ENCODE measurements around the gene RNU7-1. TPM values are rescaled to one million over a fixed set of nuclear protein-coding genes. Genes with fewer than 3 reads are reported as not detected.
A peak's percentile ranks its signal among the peaks of the same experiment; 100 is the strongest.

The RNU7-1 gene
- polyA plus RNA-seq, 3 donors from 2014 or later, result not detected

GRCh38 chr12:6963791-6964413 lies 20.3 kb downstream of the RNU7-1 start:
- Mint-ChIP-seq H3K27me3 (ENCODE audit: low read depth in 3 of 3) (peaks cover 5 to 17% (median 7%) of the 10 kb centered on the region in 3 donors), H3K4me3 (no peak overlapping the region), H3K4me1 (peaks cover 47 to 64% of the 10 kb centered on the region in 2 donors), H3K27ac (peak overlapping the region; percentile 46 to 91 (median 86)), H3K36me3 (peaks cover 15 to 39% (median 23%) of the 10 kb centered on the region in 3 donors), H3K9me3 (no peaks in the 10 kb centered on the region)
- DNase-seq, result no peak

GRCh38 chr12:6964605-6965025 lies 21.0 kb downstream of the RNU7-1 start:
- peaks cover 47 to 63% of the 10 kb centered on the region in 2 donors for H3K4me1 Mint-ChIP-seq
- peaks cover 12 to 36% (median 22%) of the 10 kb centered on the region in 3 donors for H3K36me3 Mint-ChIP-seq
- no peaks in the 10 kb centered on the region for H3K9me3 Mint-ChIP-seq
- H3K27me3 Mint-ChIP-seq (ENCODE audit: low read depth in 3 of 3), result peaks cover 2 to 14% (median 4%) of the 10 kb centered on the region in 3 donors
- no peak overlapping the region for H3K4me3 Mint-ChIP-seq
- H3K27ac Mint-ChIP-seq, result peak overlapping the region; percentile 84 to 91 (median 86)
- no peak for DNase-seq

GRCh38 chr12:6965026-6965661 lies 21.5 kb downstream of the RNU7-1 start:
- no peak overlapping the region for H3K4me3 Mint-ChIP-seq
- peak; percentile 81 to 86 (median 83) for DNase-seq
- no peaks in the 10 kb centered on the region for H3K9me3 Mint-ChIP-seq
- peak overlapping the region; percentile 84 to 91 (median 86) for H3K27ac Mint-ChIP-seq
- H3K27me3 Mint-ChIP-seq (ENCODE audit: low read depth in 3 of 3), result peaks cover 2 to 14% (median 4%) of the 10 kb centered on the region in 3 donors
- peaks cover 47 to 62% of the 10 kb centered on the region in 2 donors for H3K4me1 Mint-ChIP-seq
- H3K36me3 Mint-ChIP-seq, result peaks cover 12 to 36% (median 22%) of the 10 kb centered on the region in 3 donors

GRCh38 chr12:6965714-6966113 lies 22.1 kb downstream of the RNU7-1 start:
- H3K27ac Mint-ChIP-seq, result peak overlapping the region in 4 of 6 donors; percentile 84 to 91 (median 87)

GRCh38 chr12:6966351-6966750 lies 22.7 kb downstream of the RNU7-1 start:
- Mint-ChIP-seq H3K4me1 (peaks cover 44 to 61% of the 10 kb centered on the region in 2 donors), H3K4me3 (no peak overlapping the region), H3K27ac (peak overlapping the region in 2 of 6 donors; percentile 26 to 73), H3K9me3 (no peaks in the 10 kb centered on the region), H3K27me3 (ENCODE audit: low read depth in 3 of 3) (peaks cover 1 to 7% (median 4%) of the 10 kb centered on the region in 3 donors), H3K36me3 (peaks cover 10 to 28% (median 17%) of the 10 kb centered on the region in 3 donors)
- DNase-seq, result no peak

More at GRCh38 chr12:6965714-6966113, 22.1 kb downstream of the RNU7-1 start:
- peaks cover 12 to 32% (median 19%) of the 10 kb centered on the region in 3 donors for H3K36me3 Mint-ChIP-seq
- DNase-seq, result no peak
- H3K4me1 Mint-ChIP-seq, result peaks cover 45 to 62% of the 10 kb centered on the region in 2 donors
- H3K9me3 Mint-ChIP-seq, result no peaks in the 10 kb centered on the region
- H3K27me3 Mint-ChIP-seq (ENCODE audit: low read depth in 3 of 3), result peaks cover 2 to 11% (median 4%) of the 10 kb centered on the region in 3 donors
- no peak overlapping the region for H3K4me3 Mint-ChIP-seq

GRCh38 chr12:6967651-6968100 lies 24.1 kb downstream of the RNU7-1 start:
- Mint-ChIP-seq H3K9me3 (no peaks in the 10 kb centered on the region), H3K36me3 (peaks cover 10 to 28% (median 17%) of the 10 kb centered on the region in 3 donors), H3K27ac (peak overlapping the region in 1 of 6 donors; percentile 5), H3K27me3 (ENCODE audit: low read depth in 3 of 3) (peaks cover 0 to 3% (median 2%) of the 10 kb centered on the region in 3 donors), H3K4me3 (no peak overlapping the region), H3K4me1 (peaks cover 42 to 63% of the 10 kb centered on the region in 2 donors)
- no peak for DNase-seq

GRCh38 chr12:6968426-6968825 lies 24.8 kb downstream of the RNU7-1 start:
- Mint-ChIP-seq H3K4me1 (peaks cover 42 to 64% of the 10 kb centered on the region in 2 donors), H3K27me3 (ENCODE audit: low read depth in 3 of 3) (peaks cover 2 to 5% (median 2%) of the 10 kb centered on the region in 3 donors), H3K9me3 (no peaks in the 10 kb centered on the region), H3K36me3 (peaks cover 10 to 28% (median 17%) of the 10 kb centered on the region in 3 donors), H3K27ac (peak overlapping the region in 1 of 6 donors; percentile 81), H3K4me3 (peak overlapping the region in 3 of 5 donors; percentile 100)
- DNase-seq, result no peak

GRCh38 chr12:6970096-6970527 lies 26.5 kb downstream of the RNU7-1 start:
- Mint-ChIP-seq H3K27me3 (ENCODE audit: low read depth in 3 of 3) (peaks cover 2 to 5% (median 3%) of the 10 kb centered on the region in 3 donors), H3K4me1 (peaks cover 39 to 53% of the 10 kb centered on the region in 2 donors), H3K27ac (peak overlapping the region; percentile 90 to 100 (median 100)), H3K36me3 (peaks cover 10 to 26% (median 17%) of the 10 kb centered on the region in 3 donors), H3K9me3 (no peaks in the 10 kb centered on the region), H3K4me3 (peak overlapping the region; percentile 100)
- DNase-seq, result no peak

- Mint-ChIP-seq H3K27ac (peak overlapping the region in 1 of 6 donors; percentile 64), H3K27me3 (ENCODE audit: low read depth in 3 of 3) (peaks cover 2 to 6% (median 5%) of the 10 kb centered on the region in 3 donors)
Observed at GRCh38 chr12:6974180-6974579, 30.6 kb downstream of the RNU7-1 start.

GRCh38 chr12:6975297-6976032 lies 31.8 kb downstream of the RNU7-1 start:
- Mint-ChIP-seq H3K36me3 (peaks cover 4 to 26% (median 13%) of the 10 kb centered on the region in 3 donors), H3K27ac (no peak overlapping the region)

More at GRCh38 chr12:6974180-6974579, 30.6 kb downstream of the RNU7-1 start:
- H3K9me3 Mint-ChIP-seq, result no peaks in the 10 kb centered on the region
- peaks cover 5 to 28% (median 11%) of the 10 kb centered on the region in 3 donors for H3K36me3 Mint-ChIP-seq
- no peak overlapping the region for H3K4me3 Mint-ChIP-seq
- DNase-seq, result no peak
- peaks cover 30 to 32% of the 10 kb centered on the region in 2 donors for H3K4me1 Mint-ChIP-seq

GRCh38 chr12:6977653-6978052 lies 34.0 kb downstream of the RNU7-1 start:
- H3K27me3 Mint-ChIP-seq (ENCODE audit: low read depth in 3 of 3), result peaks cover 2 to 4% (median 2%) of the 10 kb centered on the region in 3 donors
- DNase-seq, result no peak
- peak overlapping the region in 2 of 6 donors; percentile 17 to 43 for H3K27ac Mint-ChIP-seq
- H3K4me3 Mint-ChIP-seq, result no peak overlapping the region
- no peaks in the 10 kb centered on the region for H3K9me3 Mint-ChIP-seq
- peaks cover 1 to 5% of the 10 kb centered on the region in 2 donors for H3K4me1 Mint-ChIP-seq
- peaks cover 4 to 40% (median 24%) of the 10 kb centered on the region in 3 donors for H3K36me3 Mint-ChIP-seq

More at GRCh38 chr12:6975297-6976032, 31.8 kb downstream of the RNU7-1 start:
- H3K4me1 Mint-ChIP-seq, result peaks cover 20 to 22% of the 10 kb centered on the region in 2 donors
- H3K27me3 Mint-ChIP-seq (ENCODE audit: low read depth in 3 of 3), result peaks cover 2 to 6% (median 5%) of the 10 kb centered on the region in 3 donors
- DNase-seq, result no peak
- H3K9me3 Mint-ChIP-seq, result no peaks in the 10 kb centered on the region
- no peak overlapping the region for H3K4me3 Mint-ChIP-seq

- peaks cover 4 to 41% (median 25%) of the 10 kb centered on the region in 3 donors for H3K36me3 Mint-ChIP-seq
- no peak for DNase-seq
- peak overlapping the region in 1 of 6 donors; percentile 20 for H3K27ac Mint-ChIP-seq
- H3K4me3 Mint-ChIP-seq, result no peak overlapping the region
- no peaks in the 10 kb centered on the region for H3K9me3 Mint-ChIP-seq
- peaks cover 0 to 5% of the 10 kb centered on the region in 2 donors for H3K4me1 Mint-ChIP-seq
- H3K27me3 Mint-ChIP-seq (ENCODE audit: low read depth in 3 of 3), result peaks cover 2 to 4% (median 2%) of the 10 kb centered on the region in 3 donors
Observed at GRCh38 chr12:6978188-6978587, 34.6 kb downstream of the RNU7-1 start.

- peaks cover 0 to 5% of the 10 kb centered on the region in 2 donors for H3K4me1 Mint-ChIP-seq
- H3K9me3 Mint-ChIP-seq, result no peaks in the 10 kb centered on the region
- peaks cover 0 to 4% (median 0%) of the 10 kb centered on the region in 3 donors for H3K27me3 Mint-ChIP-seq (ENCODE audit: low read depth in 3 of 3)
- H3K36me3 Mint-ChIP-seq, result peaks cover 4 to 41% (median 25%) of the 10 kb centered on the region in 3 donors
- H3K27ac Mint-ChIP-seq, result peak overlapping the region in 1 of 6 donors; percentile 11
- no peak for DNase-seq
- no peak overlapping the region for H3K4me3 Mint-ChIP-seq
Observed at GRCh38 chr12:6978611-6979011, 35.0 kb downstream of the RNU7-1 start.

Data from immature natural killer cell (primary cell).